Measurements from ENCODE around the gene RAB35.

The RAB35 gene

GRCh38 chr12:120091371-120092090, 25.0 kb downstream of the RAB35 start:
- no peak overlapping the region for H3K9ac ChIP-seq (ENCODE audit: low read length)
- no peaks in the 10 kb centered on the region for H3K9me2 ChIP-seq (replicated peaks; ENCODE audit: insufficient read depth, low read length)
- no peak overlapping the region for H3K27ac ChIP-seq (ENCODE audit: low read depth, low read length)
- H3K79me2 ChIP-seq (ENCODE audit: insufficient read depth, low read length), result no peaks in the 10 kb centered on the region
- no peaks in the 10 kb centered on the region for H4K20me1 ChIP-seq (ENCODE audit: low read depth, low read length)
- TF ChIP-seq, protein P1, sequence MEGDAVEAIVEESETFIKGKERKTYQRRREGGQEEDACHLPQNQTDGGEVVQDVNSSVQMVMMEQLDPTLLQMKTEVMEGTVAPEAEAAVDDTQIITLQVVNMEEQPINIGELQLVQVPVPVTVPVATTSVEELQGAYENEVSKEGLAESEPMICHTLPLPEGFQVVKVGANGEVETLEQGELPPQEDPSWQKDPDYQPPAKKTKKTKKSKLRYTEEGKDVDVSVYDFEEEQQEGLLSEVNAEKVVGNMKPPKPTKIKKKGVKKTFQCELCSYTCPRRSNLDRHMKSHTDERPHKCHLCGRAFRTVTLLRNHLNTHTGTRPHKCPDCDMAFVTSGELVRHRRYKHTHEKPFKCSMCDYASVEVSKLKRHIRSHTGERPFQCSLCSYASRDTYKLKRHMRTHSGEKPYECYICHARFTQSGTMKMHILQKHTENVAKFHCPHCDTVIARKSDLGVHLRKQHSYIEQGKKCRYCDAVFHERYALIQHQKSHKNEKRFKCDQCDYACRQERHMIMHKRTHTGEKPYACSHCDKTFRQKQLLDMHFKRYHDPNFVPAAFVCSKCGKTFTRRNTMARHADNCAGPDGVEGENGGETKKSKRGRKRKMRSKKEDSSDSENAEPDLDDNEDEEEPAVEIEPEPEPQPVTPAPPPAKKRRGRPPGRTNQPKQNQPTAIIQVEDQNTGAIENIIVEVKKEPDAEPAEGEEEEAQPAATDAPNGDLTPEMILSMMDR (IDR thresholded peaks at IDR 0.05; ENCODE audit: insufficient read depth, low read length, poor library complexity, severe bottlenecking), result no peak
- TF ChIP-seq EZH2phosphoT487 (conservative IDR thresholded peaks at IDR 0.05; ENCODE audit: low read length), result no peak
- H3K36me3 ChIP-seq (ENCODE audit: low read length), result no peaks in the 10 kb centered on the region
- no peak overlapping the region for H2AFZ ChIP-seq (ENCODE audit: low read depth, low read length, severe bottlenecking)
- no peaks in the 10 kb centered on the region for H3K27me3 ChIP-seq (ENCODE audit: low read length)
- H3K4me2 ChIP-seq (ENCODE audit: low read depth, low read length, poor library complexity, severe bottlenecking), result no peak overlapping the region
- H3K9me3 ChIP-seq (ENCODE audit: insufficient read depth, low read length), result no peaks in the 10 kb centered on the region
- peaks cover 10% of the 10 kb centered on the region for H3F3A ChIP-seq (ENCODE audit: insufficient read depth)
- no peak overlapping the region for H3K4me3 ChIP-seq (ENCODE audit: insufficient read depth, low read length, poor library complexity, severe bottlenecking)

DNA sequence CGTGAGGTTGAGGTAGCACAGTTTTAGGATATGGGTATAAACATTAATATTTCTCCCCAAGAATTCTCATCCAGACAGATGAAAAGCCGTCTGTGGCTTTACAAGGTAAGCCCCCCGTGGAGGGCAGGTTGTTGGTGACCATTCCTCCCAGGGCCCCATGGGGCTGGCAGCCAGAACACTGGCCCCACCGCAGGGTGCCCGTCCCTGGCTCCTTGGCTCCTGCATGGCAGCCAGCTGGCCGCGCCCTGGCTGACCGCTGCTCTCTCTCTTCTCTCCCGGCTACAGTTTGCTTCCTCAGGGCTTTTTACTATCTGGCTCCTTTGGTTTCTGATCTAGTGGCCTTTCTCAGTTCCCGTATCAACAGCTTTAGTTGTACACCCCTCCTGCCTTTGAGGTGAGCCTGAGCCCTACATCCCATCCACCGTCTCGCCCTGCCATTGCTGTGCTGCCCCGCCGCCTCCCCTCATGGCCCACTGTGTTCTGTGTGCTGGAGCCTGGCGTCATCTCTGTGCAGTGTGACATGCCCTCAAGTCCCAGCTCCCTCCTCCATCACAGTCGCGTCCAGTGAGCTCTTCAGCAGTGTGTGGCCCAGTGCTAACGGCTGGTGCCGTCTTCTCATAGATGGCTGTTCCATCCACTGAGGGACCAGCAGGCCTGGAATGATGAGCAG, 25.8 kb downstream of the RAB35 start:
- Histone ChIP-seq H3K9ac (ENCODE audit: low read length) (no peak overlapping the region), H3K9me2 (replicated peaks; ENCODE audit: insufficient read depth, low read length) (no peaks in the 10 kb centered on the region), H4K20me1 (ENCODE audit: low read depth, low read length) (no peaks in the 10 kb centered on the region), H3K36me3 (ENCODE audit: low read length) (no peaks in the 10 kb centered on the region), H3K4me2 (ENCODE audit: low read depth, low read length, poor library complexity, severe bottlenecking) (no peak overlapping the region), H2AFZ (ENCODE audit: low read depth, low read length, severe bottlenecking) (no peak overlapping the region), H3K27ac (ENCODE audit: low read depth, low read length) (no peak overlapping the region), H3K79me2 (ENCODE audit: insufficient read depth, low read length) (no peaks in the 10 kb centered on the region), H3K4me3 (ENCODE audit: insufficient read depth, low read length, poor library complexity, severe bottlenecking) (no peak overlapping the region), H3K9me3 (ENCODE audit: insufficient read depth, low read length) (no peaks in the 10 kb centered on the region), H3K27me3 (ENCODE audit: low read length) (no peaks in the 10 kb centered on the region), H3F3A (ENCODE audit: insufficient read depth) (peaks cover 18% of the 10 kb centered on the region)
- TF ChIP-seq, protein P1 (IDR thresholded peaks at IDR 0.05; ENCODE audit: insufficient read depth, low read length, poor library complexity, severe bottlenecking), result no peak
- no peak for TF ChIP-seq EZH2phosphoT487 (conservative IDR thresholded peaks at IDR 0.05; ENCODE audit: low read length)

DNA sequence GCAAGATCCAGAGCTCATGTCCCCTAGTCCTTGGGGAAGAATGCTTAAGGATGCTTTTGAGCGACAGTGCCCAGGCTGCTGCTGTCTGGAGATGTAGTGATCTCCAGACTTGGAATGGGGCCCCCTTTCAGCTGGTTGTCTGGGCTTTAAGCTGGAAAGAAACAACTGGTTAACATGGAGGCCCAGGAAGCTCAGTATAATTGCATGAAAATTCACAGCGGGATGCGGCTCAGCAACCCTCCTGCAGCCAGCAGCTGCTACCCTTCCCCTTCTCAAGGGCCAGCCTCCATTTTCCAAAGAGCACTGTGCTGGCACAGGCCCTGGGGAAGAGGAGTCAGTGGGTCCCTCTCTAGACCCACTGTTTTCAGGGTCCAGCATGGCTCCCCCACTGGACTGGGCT, 26.3 kb downstream of the RAB35 start:
- Histone ChIP-seq H3K27me3 (ENCODE audit: low read length) (no peaks in the 10 kb centered on the region), H3K9me3 (ENCODE audit: insufficient read depth, low read length) (no peaks in the 10 kb centered on the region)

More for the DNA sequence above, 26.3 kb downstream of the RAB35 start:
- peaks cover 18% of the 10 kb centered on the region for H3F3A ChIP-seq (ENCODE audit: insufficient read depth)
- no peak overlapping the region for H2AFZ ChIP-seq (ENCODE audit: low read depth, low read length, severe bottlenecking)
- no peaks in the 10 kb centered on the region for H3K9me2 ChIP-seq (replicated peaks; ENCODE audit: insufficient read depth, low read length)
- no peak overlapping the region for H3K4me3 ChIP-seq (ENCODE audit: insufficient read depth, low read length, poor library complexity, severe bottlenecking)
- TF ChIP-seq, protein P1 (IDR thresholded peaks at IDR 0.05; ENCODE audit: insufficient read depth, low read length, poor library complexity, severe bottlenecking), result no peak
- no peak for TF ChIP-seq EZH2phosphoT487 (conservative IDR thresholded peaks at IDR 0.05; ENCODE audit: low read length)
- no peaks in the 10 kb centered on the region for H3K79me2 ChIP-seq (ENCODE audit: insufficient read depth, low read length)
- no peak overlapping the region for H3K4me2 ChIP-seq (ENCODE audit: low read depth, low read length, poor library complexity, severe bottlenecking)
- no peaks in the 10 kb centered on the region for H3K36me3 ChIP-seq (ENCODE audit: low read length)
- no peaks in the 10 kb centered on the region for H4K20me1 ChIP-seq (ENCODE audit: low read depth, low read length)
- no peak overlapping the region for H3K9ac ChIP-seq (ENCODE audit: low read length)
- no peak overlapping the region for H3K27ac ChIP-seq (ENCODE audit: low read depth, low read length)
